PC-9 (cell line): Measurements from ENCODE around the gene EXOG. TPM values are rescaled to one million over a fixed set of nuclear protein-coding genes. Genes with fewer than 3 reads are reported as not detected.

Source experiments
- BruUV-seq: library from RNA; stranded (reverse); fragments of 400-500 nt; replicated peaks from 2 replicates; lab custom pipeline; 2021; lab: Mats Ljungman, UMichigan
- CTCF ChIA-PET: fragments of 300-600 bp; sonication (Branson Sonifier 250); formaldehyde crosslinking; loops from one replicate; lab custom pipeline; 2022; ENCODE audit warnings: antibody characterized with exemption; lab: Charles Lee
- POLR2A ChIA-PET: fragments of 300-600 bp; sonication (Branson Sonifier 250); formaldehyde crosslinking; loops from one replicate; lab custom pipeline; 2022; ENCODE audit warnings: antibody characterized with exemption; ENCODE audit not compliant: unreplicated experiment; lab: Charles Lee
- DNase-seq, 2 experiments: peaks; one replicate each; pipeline versions ENCODE4 v3.0.0 to v3.0.0-alpha.2; 2015 to 2022; ENCODE audit warnings: mixed read lengths in 1 of 2
- H2AFZ ChIP-seq: fragments of 200-600 bp; sonication (generic); 2 replicates; pipeline ENCODE4 v1.8.1; 2017; ENCODE audit warnings: antibody characterized with exemption
- H3F3A ChIP-seq: fragments of 200-600 bp; sonication (generic); 2 replicates; pipeline ENCODE4 v1.8.1; 2017; ENCODE audit warnings: antibody characterized with exemption, mild to moderate bottlenecking, low read depth; ENCODE audit not compliant: insufficient read depth
- H3K27ac ChIP-seq: fragments of 200-600 bp; sonication (generic); 2 replicates; pipeline ENCODE4 v1.6.1; 2016; ENCODE audit warnings: mixed run types
- H3K27me3 ChIP-seq: fragments of 200-600 bp; sonication (generic); 2 replicates; pipeline ENCODE4 v1.6.1; 2016; ENCODE audit warnings: low read depth, mixed run types; ENCODE audit not compliant: insufficient read depth
- H3K36me3 ChIP-seq: fragments of 200-600 bp; sonication (generic); 2 replicates; pipeline ENCODE4 v1.6.1; 2016; ENCODE audit warnings: low read depth, mixed run types
- H3K4me1 ChIP-seq: fragments of 200-600 bp; sonication (generic); replicated peaks from 2 replicates; pipeline ENCODE4 v1.6.1; 2016; ENCODE audit warnings: mixed run types; ENCODE audit not compliant: insufficient read depth
- H3K4me2 ChIP-seq: fragments of 200-600 bp; sonication (generic); 2 replicates; pipeline ENCODE4 v1.6.1; 2017; ENCODE audit warnings: mixed run types
- H3K4me3 ChIP-seq: fragments of 200-600 bp; sonication (generic); 2 replicates; pipeline ENCODE4 v1.6.1; 2016; ENCODE audit warnings: mixed run types
- H3K79me2 ChIP-seq: fragments of 200-600 bp; sonication (generic); 2 replicates; pipeline ENCODE4 v1.6.1; 2017; ENCODE audit warnings: low read depth, mixed run types
- H3K9me2 ChIP-seq: fragments of 200-600 bp; sonication (generic); 2 replicates; pipeline ENCODE4 v1.8.1; 2017; ENCODE audit warnings: mild to moderate bottlenecking; ENCODE audit not compliant: insufficient read depth
- H3K9me3 ChIP-seq: fragments of 200-600 bp; sonication (generic); 2 replicates; pipeline ENCODE4 v1.8.1; 2016; ENCODE audit warnings: low read depth; ENCODE audit not compliant: insufficient read depth
- H4K20me1 ChIP-seq: fragments of 200-600 bp; sonication (generic); 2 replicates; pipeline ENCODE4 v1.8.1; 2017; ENCODE audit not compliant: insufficient read depth
- CTCF ChIP-seq: fragments of 200-600 bp; sonication (generic); conservative IDR thresholded peaks from 2 replicates; pipeline ENCODE4 v1.6.1; 2017; ENCODE audit warnings: mixed run types, antibody characterized with exemption, mild to moderate bottlenecking, moderate library complexity
- EZH2 ChIP-seq: fragments of 200-600 bp; sonication (generic); IDR thresholded peaks from 2 replicates; pipeline ENCODE4 v1.8.0; 2017; ENCODE audit warnings: antibody characterized with exemption, low read depth
- intact Hi-C: fragments of 100-400 bp; cut with micrococcal nuclease; formaldehyde crosslinking; loops from one replicate; pipeline ENCODE4 v1.10.0; 2022; ENCODE audit not compliant: unreplicated experiment
- total RNA-seq: library from RNA; stranded (reverse); gene quantifications from 2 replicates; pipeline ENCODE4 v1.2.3, GENCODE V29; 2021

Gene EXOG
- total RNA-seq, 1 experiment from 2014 or later: 7.5 TPM

DNA sequence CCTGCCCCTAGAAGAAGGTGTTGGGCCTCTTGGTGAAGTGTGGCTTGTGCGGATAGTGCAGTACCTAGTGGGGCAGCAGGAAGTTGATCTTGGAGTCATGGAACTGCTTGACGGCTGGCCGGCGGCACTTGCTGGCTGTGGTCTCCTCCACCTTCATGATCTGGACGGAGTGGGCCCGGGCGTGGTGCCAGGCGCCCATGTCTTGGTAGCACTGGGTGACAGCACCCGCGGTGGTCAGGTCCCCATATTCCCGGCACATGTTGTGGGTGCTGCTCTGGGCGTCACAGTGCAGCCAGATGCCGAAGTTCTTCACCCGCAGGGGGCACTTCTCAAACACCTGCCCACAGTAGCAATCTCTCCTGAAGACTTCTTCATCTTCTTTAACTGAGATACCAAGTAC, 30.7 kb downstream of the EXOG start:
- POLR2A ChIA-PET: no interaction called here
- TF ChIP-seq EZH2 (no peak), CTCF (no peak)

DNA sequence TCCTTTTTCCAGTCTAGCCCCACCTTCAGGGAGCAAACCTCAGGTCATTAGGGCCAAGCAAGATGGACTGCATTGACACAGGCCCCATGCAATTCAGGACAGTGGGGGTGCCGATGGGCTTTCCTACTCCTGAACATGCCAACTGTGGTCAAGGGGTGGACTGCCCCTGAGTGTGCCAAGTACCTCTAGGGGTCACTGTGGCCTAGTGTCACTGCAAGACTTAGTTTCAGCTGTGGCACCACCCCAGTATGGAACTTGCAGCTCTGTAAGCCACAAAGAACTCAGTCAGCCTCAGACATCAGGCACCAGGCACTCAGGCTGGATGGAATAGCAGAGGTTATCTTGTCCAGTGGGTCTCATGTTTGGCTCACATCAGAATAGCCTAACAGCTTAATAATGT, 32.3 kb downstream of the EXOG start:
- Histone ChIP-seq H3F3A (no peaks in the 10 kb centered on the region), H4K20me1 (no peaks in the 10 kb centered on the region), H3K27me3 (no peaks in the 10 kb centered on the region), H3K27ac (no peak overlapping the region), H3K4me2 (no peak overlapping the region), H3K4me1 (no peaks in the 10 kb centered on the region), H2AFZ (no peak overlapping the region), H3K79me2 (no peaks in the 10 kb centered on the region), H3K4me3 (no peak overlapping the region), H3K36me3 (no peaks in the 10 kb centered on the region), H3K9me3 (no peaks in the 10 kb centered on the region), H3K9me2 (no peaks in the 10 kb centered on the region)
- TF ChIP-seq EZH2 (no peak), CTCF (no peak)
- no TSS peak for BruUV-seq
- DNase-seq: no peak
- ChIA-PET POLR2A (no interaction called here), CTCF (interaction anchor here (1.2 kb wide), 1 partner anchor 471 kb away, joined by 4 read pairs; no protein-coding TSS in a partner anchor)
- intact Hi-C loops: no loop called here

More for the DNA sequence above, 30.7 kb downstream of the EXOG start:
- CTCF ChIA-PET: no interaction called here
- H3K9me3 ChIP-seq: no peaks in the 10 kb centered on the region
- H3K4me2 ChIP-seq: no peak overlapping the region
- no peaks in the 10 kb centered on the region for H3K27me3 ChIP-seq
- no peaks in the 10 kb centered on the region for H3K4me1 ChIP-seq
- no peaks in the 10 kb centered on the region for H3F3A ChIP-seq
- no peak for DNase-seq
- H2AFZ ChIP-seq: no peak overlapping the region
- intact Hi-C loops: no loop called here
- no peaks in the 10 kb centered on the region for H3K79me2 ChIP-seq
- BruUV-seq: no TSS peak
- H3K4me3 ChIP-seq: no peak overlapping the region
- H3K36me3 ChIP-seq: no peaks in the 10 kb centered on the region
- H3K9me2 ChIP-seq: no peaks in the 10 kb centered on the region
- no peaks in the 10 kb centered on the region for H4K20me1 ChIP-seq
- no peak overlapping the region for H3K27ac ChIP-seq

GRCh38 chr3:38532529-38532928, 36.4 kb downstream of the EXOG start:
- Histone ChIP-seq H3K4me3 (no peak overlapping the region), H3F3A (no peaks in the 10 kb centered on the region), H3K36me3 (no peaks in the 10 kb centered on the region), H2AFZ (no peak overlapping the region), H3K4me1 (no peaks in the 10 kb centered on the region), H3K27ac (no peak overlapping the region), H3K9me3 (no peaks in the 10 kb centered on the region), H4K20me1 (no peaks in the 10 kb centered on the region), H3K79me2 (no peaks in the 10 kb centered on the region), H3K4me2 (no peak overlapping the region), H3K9me2 (no peaks in the 10 kb centered on the region), H3K27me3 (no peaks in the 10 kb centered on the region)
- ChIA-PET POLR2A (no interaction called here), CTCF (no interaction called here)
- TF ChIP-seq EZH2: no peak
- no peak for TF ChIP-seq CTCF
- BruUV-seq: no TSS peak
- intact Hi-C loops: no loop called here
- no peak for DNase-seq
